GM23338 (cell line): ENCODE results near the gene DCAF5.

Experiments used
- CREB1 ChIP-seq: fragments of 250-450 bp; sonication (Bioruptor Pico); IDR thresholded peaks from 2 replicates; pipeline ENCODE4 v1.5.0; 2020; ENCODE audit warnings: low read depth, mild to moderate bottlenecking, moderate library complexity
- CTCF ChIP-seq, 2 experiments: fragments of 200-600 bp in 1 of 2; sonication (generic) in 1 of 2; conservative IDR thresholded peaks; 2 replicates each; pipeline versions ENCODE4 v1.5.1 to v1.6.1; 2016 to 2017; ENCODE audit warnings: antibody characterized with exemption in 2 of 2, low read depth in 2 of 2, mild to moderate bottlenecking in 2 of 2, moderate library complexity in 1 of 2
- EZH2 ChIP-seq: fragments of 200-600 bp; sonication (generic); IDR thresholded peaks from one replicate; pipeline ENCODE4 v1.8.0; 2017; ENCODE audit warnings: antibody characterized with exemption, mild to moderate bottlenecking, low read depth; ENCODE audit not compliant: unreplicated experiment
- POLR2AphosphoS5 ChIP-seq: IDR thresholded peaks from 2 replicates; pipeline ENCODE4 v1.6.1; 2016; ENCODE audit warnings: antibody characterized with exemption, low read depth
- REST ChIP-seq: IDR thresholded peaks from one replicate; pipeline ENCODE4 v1.6.1; 2018; ENCODE audit warnings: antibody characterized with exemption; ENCODE audit not compliant: unreplicated experiment
- STAT1 ChIP-seq: IDR thresholded peaks from one replicate; pipeline ENCODE4 v1.6.1; 2016; ENCODE audit warnings: antibody characterized with exemption; ENCODE audit not compliant: unreplicated experiment

GRCh38 chr14:69072584-69072983 is 80.3 kb downstream of the DCAF5 start:
- no peak for TF ChIP-seq CTCF (conservative IDR thresholded peaks at IDR 0.05; ENCODE audit: low read depth in 2 of 2)
- TF ChIP-seq REST, result no peak
- TF ChIP-seq CREB1, result no peak
- no peak for TF ChIP-seq EZH2
- no peak for TF ChIP-seq POLR2AphosphoS5
- no peak for TF ChIP-seq STAT1
